Measurements from ENCODE around the gene NF2.
"Not testable (repeated sequence)": the region's sequence is repeated elsewhere in the genome, so short reads cannot be mapped to it uniquely, and the experiment has no call there.

The NF2 gene

DNA sequence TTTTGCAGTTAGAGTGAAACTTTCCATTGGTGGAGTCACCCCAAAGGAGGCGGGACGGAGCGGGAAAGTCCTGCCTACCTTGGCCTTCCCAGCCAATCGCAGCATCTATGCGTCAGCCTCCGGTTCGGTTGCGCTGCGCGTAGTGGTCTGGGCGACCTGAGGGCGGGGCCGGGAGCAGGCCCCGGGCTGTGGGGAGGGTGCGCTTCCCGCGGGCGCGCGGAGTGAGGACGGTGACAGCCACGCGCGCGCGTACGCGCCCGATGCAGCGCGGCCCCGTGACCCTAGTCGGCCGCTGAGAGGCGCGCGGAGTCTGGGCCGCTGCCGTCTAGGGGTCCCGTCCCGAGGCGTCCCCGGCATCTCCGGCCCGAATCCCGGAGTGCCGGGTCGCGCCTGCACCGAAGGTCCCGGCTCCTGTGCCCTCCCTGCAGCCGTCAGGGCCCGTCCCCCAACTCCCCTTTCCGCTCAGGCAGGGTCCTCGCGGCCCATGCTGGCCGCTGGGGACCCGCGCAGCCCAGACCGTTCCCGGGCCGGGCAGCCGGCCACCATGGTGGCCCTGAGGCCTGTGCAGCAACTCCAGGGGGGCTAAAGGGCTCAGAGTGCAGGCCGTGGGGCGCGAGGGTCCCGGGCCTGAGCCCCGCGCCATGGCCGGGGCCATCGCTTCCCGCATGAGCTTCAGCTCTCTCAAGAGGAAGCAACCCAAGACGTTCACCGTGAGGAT is at the start of gene NF2:
Gene NF2 (plus strand): TSS at position 276 of the 718 bp plus-strand sequence. CDS start 366 bp downstream, at position 642.
- DNase-seq, result peak; percentile 100

DNA sequence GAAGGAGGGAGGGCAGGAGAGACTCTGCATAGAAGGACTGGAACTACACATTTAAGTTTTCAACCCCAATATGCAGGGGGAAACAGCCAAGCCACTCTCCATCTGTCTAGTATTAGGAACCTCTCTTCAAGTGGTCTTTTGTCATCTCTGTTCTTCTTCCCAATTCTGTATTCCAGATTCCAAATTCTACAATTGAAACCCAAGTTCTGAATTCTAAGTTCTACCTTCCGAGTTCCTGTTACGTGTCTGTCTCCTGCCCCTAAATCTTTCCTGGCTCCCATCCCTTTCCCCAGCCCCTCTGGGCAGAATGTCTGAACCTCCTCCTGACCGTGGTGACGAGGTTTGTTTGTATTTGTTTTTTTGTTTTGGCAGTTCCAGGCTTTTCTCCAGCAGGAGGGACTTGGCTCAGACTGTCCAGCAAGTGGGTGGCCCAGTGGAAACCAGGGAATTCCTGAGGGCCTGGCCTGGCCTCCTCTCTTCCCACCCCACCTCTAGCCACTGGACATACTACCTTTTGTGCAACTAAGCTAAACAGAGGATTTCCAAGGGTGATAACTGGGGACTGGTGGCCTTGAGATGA is 48.3 kb upstream of the NF2 start:
- DNase-seq, result no peak

DNA sequence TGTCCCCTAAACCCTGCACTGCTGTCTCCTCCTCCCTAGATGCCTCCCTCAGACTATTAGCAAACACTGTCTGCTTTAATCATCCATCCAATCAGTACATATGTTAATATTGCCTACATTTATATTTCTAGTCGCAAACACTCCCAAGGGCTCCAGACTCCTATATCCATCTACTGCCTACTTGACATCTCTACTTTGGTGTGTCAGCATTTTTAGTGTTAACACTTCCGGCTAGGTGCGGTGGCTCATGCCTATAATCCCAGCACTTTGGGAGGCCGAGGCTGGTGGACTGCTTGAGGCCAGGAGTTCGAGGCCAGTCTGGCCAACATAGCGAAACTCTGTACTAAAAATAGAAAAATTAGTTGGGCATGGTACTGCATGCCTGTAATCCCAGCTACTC is 44.4 kb upstream of the NF2 start:
- DNase-seq, result no peak

DNA sequence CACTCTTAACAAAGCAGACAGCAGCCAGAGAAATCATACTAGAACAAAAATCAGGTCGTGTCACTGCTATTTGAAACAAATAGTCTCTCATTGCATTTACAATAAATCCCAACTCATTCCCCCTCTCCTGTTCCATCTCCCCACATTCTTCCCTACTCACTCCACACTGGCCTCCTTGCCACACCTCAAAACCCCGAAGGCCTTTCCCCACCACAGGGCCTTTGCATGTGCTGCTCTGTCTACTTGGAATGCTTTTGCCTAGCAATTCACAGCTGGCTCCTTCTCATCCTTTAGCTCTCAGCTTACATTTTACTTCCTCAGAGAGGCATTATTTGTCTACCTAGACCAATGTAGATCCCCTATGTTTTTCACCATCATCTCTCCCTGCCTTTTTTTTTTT is 43.6 kb upstream of the NF2 start:
- no peak for DNase-seq

DNA sequence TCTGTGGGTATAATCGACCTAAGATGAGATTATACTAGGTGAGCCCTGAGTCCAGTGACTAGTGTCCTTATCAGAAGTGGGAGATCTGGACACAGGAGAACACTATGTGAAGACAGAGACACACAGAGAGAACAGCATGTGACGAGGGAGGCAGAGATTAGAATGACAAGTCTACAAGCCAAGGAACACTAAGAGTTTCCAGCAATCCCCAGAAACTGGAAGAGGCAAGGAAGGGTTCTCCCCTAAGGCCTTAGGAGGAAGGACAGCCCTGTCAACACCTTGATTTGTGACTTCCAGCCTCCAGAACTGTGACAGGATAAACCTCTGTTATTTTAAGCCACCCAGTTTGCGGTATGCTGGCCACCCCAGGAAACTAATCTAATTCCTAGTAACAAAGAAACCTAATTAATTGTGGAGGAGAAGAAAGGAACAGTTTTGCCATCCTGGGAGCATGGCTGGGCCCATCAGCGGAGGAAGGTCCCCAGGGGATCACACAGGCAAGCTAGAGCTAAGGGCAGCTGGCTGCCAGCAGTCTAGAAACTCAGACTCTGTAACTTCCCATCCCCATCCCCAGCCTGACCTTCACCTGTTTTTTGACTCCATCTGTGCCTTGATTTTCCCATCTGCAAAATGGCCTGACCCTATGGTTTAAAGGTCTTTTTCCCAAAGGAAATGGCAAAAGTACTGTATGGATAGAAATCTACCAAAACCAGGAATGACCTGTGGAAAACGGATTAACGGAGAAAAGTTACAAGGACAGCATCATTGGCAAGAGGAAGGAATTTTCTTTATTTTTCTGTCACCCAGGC is 39.6 kb upstream of the NF2 start:
- DNase-seq, result no peak

DNA sequence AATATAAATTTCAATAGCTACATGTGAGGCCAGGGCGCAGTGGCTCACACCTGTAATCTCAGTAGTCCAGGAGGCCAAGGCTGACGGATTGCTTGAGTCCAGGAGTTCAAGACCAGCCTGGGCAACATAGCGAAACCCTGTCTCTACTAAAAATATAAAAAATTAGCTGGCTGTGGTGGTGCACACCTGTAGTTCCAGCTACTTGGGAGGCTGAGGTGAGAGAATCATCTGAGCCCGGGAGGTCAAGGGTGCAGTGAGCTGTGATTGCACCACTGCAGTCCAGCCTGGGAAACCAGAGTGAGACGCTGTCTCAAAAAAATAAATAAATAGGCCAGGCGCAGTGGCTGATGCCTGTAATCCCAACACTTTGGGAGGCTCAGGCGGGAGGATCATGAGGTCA is 36.9 kb upstream of the NF2 start:
- not testable (repeated sequence) for DNase-seq

DNA sequence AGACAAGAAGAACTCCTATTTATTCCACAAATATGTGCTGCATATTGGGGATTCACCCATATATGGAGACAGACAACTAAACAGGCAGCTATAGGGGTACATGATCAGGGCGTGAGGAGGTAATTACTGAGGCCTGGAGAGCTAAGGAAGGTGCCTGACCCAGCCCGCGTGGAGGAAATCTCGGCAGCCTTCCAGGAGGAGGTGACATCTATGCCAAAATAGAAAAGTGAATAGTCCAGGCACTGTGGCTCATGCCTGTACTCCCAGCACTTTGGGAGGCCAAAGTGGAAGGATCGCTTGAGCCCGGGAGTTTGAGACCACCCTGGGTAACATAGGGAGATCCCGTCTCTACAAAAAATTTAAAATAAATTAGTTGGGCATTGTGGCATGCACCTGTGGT is 36.1 kb upstream of the NF2 start:
- no peak for DNase-seq

DNA sequence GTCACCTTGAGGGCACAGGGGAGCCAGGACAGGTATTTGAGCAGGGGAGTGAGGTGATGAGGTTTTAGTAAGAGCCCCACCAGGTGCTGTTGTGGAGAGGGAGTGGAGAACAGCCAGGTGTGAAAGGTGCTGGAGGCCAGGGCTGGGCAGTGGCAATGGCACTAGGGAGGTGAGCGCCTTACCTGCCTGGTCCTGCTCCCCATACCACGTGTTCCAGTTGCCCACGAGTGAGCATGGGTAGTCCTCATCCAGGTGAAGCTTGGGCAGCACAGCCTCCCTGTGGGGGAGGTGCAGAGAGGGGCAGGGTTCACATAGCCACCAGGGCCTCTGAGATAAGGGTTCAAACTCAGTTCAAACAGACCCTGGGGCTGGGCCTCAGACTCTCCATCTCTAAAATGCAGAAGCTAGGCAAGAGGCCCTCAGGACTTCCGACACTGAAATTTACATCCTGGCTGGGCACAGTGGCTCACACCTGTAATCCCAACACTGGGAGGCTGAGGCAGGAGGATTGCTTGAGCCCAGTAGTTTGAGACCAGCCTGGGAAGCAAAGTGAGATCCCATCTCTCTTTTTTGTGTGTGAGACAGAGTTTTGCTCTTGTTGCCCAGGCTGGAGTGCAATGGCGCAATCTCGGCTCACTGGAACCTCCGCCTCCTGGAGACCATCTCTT is 34.3 kb upstream of the NF2 start:
- DNase-seq, result no peak

DNA sequence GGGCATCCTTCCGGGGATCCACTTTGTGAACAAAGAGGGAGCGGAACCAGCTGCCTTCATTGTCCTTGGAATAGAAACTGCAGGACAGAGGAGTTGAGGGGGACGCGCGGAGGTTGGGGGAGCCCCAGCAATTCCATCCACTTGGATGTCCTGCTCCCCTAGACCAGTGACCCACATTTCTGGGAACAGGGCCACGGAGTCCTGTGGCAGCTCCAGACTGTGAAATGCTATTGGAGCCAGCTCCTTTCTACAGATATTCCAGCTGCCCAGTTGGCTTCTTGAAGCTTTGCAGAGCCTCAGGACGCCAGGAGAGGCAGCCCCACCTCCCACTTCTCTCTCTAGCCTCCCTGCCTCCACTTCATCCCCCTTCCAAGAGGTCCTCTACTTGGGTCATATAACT is 33.0 kb upstream of the NF2 start:
- DNase-seq, result no peak

DNA sequence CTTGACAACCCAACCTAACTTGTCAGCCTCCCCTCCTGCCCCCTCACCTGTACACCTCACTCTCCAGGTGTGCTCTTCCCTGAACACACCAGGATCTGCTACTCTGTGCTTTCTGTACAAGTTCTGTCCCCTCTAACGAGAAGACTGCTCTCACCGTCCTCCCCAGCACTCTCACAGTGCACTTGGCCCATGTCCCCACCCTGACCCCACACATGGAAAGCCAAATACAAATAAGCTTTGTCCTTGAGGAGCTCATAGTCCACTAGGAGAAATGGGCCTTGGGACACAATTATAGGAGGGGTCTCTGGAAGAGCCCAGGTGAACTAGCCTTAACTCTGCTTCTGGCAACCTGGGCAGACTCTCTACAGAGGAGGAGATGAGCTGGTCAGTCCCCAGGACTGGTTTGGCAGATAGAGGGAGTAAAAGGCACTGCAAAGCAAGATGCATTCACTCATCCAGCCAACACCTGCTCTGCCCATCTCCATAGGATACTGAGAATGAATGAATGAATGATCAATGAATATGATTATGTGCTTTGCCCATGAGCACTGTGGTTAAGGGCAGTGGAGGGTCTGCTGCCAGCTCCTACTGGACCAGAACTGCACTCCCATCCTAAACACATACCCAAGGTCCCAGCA is 32.4 kb upstream of the NF2 start:
- DNase-seq, result no peak

DNA sequence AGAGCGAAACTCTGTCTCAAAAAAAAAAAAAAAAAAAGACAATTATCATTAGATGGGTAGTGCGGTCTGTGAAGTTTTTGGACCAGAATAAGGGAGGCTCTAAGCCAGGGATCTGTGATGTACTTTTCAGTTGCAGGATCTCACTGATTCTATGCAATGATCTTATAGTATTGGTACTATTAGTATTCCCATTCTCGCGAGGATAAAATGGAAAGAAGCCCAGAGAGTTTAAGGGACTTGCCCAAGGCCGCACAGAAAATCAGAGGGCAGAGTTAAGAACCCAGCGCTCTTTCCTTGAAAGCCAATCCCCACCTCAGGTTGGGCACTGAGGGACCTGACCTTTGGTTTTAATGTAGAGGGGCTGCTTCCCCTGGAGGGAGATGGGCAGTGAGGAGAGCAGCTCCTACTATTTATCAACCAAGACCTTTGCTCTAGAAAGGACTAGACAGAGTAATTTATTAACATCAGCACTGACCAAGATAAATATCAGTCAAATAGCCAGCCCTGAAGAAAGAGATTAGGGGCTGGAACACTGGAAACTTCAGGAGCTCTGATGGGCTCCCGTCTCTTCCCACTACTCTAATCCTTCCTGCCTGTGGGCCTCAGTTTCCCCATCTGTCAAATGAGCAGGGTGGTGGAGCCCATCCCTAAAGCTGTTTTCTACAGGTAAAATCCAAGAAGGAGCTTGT is 28.5 kb upstream of the NF2 start:
- DNase-seq, result no peak

DNA sequence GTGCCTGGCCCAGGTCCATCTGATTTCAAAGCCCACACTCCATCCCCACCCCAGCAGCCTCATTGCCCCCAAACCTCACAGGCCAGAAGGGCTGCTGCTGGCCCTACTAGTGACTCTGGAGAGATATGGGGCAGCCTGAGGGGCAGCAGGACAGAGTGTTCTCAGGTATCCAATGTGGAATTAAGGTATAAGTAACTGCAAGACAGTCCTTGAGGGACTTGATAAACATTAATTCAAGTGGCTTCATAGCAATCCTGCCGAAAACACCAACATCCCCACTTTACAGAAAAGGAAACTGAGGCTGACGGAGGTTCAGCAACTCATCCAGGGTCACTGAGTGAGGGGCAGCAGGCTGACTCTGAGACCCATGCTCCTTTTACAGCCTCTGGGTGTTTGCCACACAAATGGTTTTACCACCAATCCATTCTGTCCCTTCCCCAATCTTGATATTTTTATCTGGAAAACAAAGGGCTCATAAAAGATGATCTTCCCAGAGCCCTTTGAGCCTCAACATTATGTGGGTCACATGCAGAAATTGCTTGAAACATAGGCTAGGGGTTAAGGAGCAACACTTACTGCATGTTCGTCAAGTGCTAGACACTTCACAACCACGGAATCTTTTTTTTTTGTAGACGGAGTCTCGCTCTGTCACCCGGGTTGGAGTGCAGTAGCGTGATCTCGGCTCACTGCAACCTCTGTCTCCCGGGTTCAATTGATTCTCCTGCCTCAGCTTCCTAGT is 24.8 kb upstream of the NF2 start:
- DNase-seq, result no peak

DNA sequence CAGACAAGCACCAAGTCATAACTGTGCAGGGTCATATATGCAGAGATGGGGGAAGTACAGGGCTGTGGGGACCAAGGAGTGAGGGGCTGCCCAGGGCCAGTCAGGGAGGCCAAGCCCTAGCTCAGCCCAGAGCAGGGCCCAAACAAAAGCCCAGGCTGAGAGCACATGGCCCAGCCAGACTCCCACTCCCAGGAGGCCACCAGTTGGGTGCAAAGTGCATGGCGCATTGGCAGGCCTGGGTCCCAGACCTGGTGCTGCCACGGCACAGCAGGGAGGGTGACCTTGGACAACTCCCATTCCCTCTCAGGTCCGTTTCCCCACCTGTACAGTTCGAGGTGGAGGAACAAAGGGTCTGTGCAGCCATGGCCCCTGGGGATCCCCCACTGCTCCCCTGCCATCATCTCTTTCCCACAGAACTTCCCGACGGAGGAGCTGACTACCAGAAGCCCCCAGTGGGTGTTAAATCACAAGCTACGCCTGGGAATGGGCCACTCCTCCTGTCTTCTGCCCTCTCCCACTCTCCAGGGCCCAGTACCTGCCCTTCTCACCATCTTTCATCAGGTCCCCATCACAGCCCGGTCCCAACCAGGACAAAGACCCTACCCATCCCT is 23.1 kb upstream of the NF2 start:
- peak; percentile 64 for DNase-seq

DNA sequence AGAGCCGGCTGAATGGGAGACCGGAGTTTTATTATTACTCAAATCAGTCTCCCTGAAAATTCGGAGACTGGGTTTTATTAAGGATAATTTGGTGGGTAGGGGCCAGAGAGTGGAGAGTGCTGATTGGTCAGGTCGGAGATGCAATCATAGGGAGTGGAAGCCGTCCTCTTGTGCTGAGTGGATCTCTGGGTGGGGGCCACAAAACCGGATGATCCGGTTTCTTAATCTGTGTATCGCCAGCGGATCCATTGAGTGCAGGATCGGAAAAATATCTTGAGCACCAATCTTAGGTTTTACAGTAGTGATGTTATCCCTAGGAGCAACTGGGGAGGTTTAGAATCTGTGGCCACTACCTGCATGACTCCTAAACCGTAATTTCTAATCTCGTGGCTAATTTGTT is 21.6 kb upstream of the NF2 start:
- DNase-seq, result no peak

DNA sequence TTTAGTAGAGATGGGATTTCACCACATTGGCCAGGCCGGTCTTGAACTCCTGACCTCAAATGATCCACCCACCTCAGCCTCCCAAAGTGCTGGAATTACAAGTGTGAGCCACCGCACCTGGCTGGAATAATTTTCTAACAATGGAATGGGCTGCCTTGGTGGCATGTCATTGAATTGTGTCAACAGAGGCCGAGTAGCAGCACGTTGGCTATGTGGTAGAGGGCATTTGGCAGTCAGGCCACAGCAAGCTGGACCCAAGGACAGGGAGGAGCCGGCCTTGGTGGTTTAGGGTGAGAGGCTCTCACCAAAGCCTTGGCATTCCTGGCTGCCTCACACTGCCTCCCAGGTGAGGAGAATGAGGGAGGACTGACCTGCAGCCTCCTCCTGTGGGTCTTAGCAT is 18.5 kb upstream of the NF2 start:
- DNase-seq, result no peak

DNA sequence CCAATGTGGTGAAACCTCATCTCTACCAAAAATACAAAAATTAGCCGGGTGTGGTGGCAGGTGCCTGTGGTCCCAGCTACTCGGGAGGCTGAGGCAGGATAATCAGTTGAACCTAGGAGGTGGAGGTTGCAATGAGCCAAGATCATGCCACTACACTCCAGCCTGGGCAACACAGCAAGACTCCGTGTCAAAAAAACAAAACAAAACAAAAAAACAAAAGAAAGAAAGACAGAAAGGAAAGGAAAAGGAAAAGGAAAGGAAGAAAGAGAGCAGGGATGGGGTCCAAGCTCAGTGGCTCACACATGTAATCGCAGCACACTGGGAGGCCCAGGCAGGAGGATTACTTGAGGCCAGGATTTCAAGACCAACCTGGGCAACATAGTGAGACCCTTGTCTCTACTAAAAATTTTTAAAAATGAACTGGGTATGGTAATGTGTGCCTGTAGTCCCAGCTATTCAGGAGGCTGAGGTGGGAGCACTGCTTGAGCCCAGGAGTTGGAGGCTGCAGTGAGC is 17.2 kb upstream of the NF2 start:
- DNase-seq, result not testable (repeated sequence)

DNA sequence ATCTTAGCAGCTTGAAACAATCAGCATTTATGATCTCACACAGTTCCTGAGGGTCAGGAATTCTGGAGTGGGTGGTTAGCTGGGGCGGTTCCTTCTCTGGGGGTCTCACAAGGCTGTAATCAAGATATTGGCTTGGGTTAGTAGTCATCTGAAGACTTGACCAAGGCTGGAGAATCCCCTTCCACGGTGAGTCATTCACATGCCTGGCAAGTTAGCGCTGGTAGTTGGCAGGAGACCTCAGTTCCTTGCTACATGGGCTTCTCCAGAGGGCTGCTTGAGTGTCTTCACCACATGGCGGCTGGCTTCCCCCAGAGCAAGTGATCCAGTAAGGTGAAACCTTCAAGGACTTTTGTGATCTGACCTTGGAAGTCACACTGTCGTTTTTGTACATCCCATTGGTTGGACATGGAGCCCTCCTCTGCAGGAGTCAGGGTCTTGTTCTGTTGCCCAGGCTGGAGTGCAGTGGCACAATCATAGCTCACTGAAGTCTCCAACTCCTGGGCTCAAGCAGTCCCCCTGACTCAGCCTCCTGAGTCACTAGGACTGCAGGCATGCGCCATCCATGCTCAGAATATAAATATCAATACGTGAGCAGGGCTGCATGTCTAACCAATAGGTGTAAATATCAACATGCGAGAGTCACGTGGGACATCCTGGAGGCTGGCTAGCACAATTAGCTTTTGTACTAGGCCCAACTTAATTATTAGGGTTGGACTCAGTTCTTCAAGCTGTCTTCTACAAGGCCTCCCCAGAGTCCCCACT is 15.3 kb upstream of the NF2 start:
- DNase-seq, result peak; percentile 6

DNA sequence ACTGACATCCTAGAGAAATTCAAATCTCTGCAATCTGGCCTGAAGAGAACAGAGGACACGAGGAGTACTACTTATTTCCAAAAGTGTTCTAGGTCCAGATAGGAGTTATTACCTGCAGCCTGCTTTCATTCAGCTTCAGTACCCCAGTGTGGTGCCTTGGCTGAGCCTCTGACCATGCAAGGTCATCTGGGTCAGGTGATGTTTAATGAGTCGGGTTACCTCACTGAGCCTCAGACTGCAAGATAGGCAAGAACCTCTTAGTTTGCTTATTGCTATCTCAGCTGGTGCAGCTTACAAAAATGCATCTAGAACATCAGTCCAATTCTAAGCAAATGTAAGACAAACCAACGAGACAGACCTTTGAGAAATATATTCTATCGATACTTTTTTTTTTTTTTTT is 9.5 kb upstream of the NF2 start:
- DNase-seq, result no peak

DNA sequence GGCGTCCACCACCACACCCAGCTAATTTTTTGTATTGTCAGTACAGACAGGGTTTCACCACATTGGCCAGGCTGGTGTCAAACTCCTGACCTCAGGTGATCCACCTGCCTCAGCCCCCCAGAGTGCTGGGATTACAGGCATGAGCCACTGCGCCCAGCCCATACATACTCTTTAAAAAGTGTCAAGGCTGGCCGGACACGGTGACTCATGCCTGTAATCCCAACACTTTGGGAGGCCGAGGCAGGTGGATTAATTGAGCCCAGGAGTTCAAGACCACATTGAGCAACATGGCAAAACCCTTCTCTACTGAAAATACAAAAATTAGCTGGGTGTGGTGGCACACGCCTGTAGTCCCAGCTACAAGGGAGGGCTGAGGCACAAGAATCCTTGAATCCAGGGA is 9.0 kb upstream of the NF2 start:
- DNase-seq, result not testable (repeated sequence)

DNA sequence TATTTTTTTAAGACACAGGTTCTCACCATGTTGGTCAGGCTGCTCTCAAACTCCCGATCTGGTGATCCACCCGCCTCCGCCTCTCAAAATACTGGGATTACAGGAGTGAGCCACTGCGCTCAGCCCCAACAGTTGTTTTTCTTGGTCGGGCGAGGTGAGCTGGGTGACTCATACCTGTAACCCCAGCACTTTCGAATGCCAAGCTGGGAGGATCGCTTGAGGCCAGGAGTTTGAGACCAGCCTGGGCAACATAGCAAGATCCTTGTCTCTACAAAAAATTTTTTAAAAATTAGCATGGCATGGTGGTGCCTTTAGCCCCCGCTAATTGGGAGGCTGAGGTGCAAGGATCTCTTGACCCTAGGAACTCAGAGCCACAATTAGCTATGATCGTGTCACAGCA is 7.0 kb upstream of the NF2 start:
- DNase-seq, result no peak

Data from eye (tissue), 1 donor.